Measurements from ENCODE around the gene ZFAND3.

The ZFAND3 gene

DNA sequence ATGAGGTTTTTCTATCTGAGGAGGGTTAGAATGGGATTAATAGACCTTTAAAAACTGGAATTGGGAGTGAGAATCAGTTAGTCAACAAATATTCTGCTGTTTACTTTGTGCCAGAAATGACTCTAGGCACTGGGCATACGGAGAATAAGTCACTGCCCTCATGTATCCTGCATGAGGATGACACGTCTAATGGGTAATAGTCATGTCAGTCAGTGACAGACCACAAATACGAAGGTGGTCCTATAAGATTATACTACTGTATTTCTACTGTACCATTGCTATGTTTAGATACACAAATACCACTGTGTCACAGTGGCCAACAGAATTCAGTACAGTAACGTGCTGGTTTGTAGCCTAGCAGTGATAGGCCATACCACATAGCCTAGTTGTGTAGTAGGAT, 30.7 kb downstream of the ZFAND3 start:
- H3K4me3 ChIP-seq (ENCODE audit: low read length): no peak overlapping the region
- no peak for DNase-seq (ENCODE audit: low read depth)
- TF ChIP-seq, protein P1, sequence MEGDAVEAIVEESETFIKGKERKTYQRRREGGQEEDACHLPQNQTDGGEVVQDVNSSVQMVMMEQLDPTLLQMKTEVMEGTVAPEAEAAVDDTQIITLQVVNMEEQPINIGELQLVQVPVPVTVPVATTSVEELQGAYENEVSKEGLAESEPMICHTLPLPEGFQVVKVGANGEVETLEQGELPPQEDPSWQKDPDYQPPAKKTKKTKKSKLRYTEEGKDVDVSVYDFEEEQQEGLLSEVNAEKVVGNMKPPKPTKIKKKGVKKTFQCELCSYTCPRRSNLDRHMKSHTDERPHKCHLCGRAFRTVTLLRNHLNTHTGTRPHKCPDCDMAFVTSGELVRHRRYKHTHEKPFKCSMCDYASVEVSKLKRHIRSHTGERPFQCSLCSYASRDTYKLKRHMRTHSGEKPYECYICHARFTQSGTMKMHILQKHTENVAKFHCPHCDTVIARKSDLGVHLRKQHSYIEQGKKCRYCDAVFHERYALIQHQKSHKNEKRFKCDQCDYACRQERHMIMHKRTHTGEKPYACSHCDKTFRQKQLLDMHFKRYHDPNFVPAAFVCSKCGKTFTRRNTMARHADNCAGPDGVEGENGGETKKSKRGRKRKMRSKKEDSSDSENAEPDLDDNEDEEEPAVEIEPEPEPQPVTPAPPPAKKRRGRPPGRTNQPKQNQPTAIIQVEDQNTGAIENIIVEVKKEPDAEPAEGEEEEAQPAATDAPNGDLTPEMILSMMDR (conservative IDR thresholded peaks at IDR 0.05; ENCODE audit: low read depth, low read length): no peak

- TF ChIP-seq, protein P1 (conservative IDR thresholded peaks at IDR 0.05; ENCODE audit: low read depth, low read length): no peak
- H3K4me3 ChIP-seq (ENCODE audit: low read length): no peak overlapping the region
- DNase-seq (ENCODE audit: low read depth): no peak
These were observed 31.3 kb downstream of the ZFAND3 start for GRCh38 chr6:37850728-37851285.

- TF ChIP-seq, protein P1 (conservative IDR thresholded peaks at IDR 0.05; ENCODE audit: low read depth, low read length): no peak
- H3K4me3 ChIP-seq (ENCODE audit: low read length): no peak overlapping the region
- DNase-seq (ENCODE audit: low read depth): no peak
These were observed 32.5 kb downstream of the ZFAND3 start for GRCh38 chr6:37851997-37852524.

DNA sequence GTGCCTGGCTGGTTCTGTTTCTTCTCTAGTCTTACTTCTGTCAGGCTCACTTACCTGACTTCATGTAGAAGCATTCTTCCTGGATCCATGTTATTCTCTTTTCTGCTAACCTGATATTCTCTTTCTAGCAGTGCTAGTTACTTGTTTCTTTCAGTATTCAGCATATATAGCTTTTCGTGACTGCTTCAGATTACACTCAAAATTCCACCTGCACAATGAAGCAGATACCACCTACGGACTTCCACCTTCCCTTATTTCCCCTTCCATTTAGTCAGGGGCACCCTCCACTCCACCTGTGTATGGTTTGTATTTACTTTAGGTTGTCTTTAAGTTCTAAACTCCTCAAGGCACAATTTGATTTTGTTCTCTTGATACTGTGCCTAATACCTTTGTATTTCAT, 36.8 kb downstream of the ZFAND3 start:
- no peak overlapping the region for H3K4me3 ChIP-seq (ENCODE audit: low read length)
- no peak for DNase-seq (ENCODE audit: low read depth)
- TF ChIP-seq, protein P1 (conservative IDR thresholded peaks at IDR 0.05; ENCODE audit: low read depth, low read length): no peak

GRCh38 chr6:37858363-37858762, 38.8 kb downstream of the ZFAND3 start:
- DNase-seq (ENCODE audit: low read depth): no peak
- no peak overlapping the region for H3K4me3 ChIP-seq (ENCODE audit: low read length)
- TF ChIP-seq, protein P1 (conservative IDR thresholded peaks at IDR 0.05; ENCODE audit: low read depth, low read length): no peak

- TF ChIP-seq, protein P1 (conservative IDR thresholded peaks at IDR 0.05; ENCODE audit: low read depth, low read length): peak; percentile 72
- H3K4me3 ChIP-seq (ENCODE audit: low read length): no peak overlapping the region
- no peak for DNase-seq (ENCODE audit: low read depth)
These were observed 40.8 kb downstream of the ZFAND3 start for GRCh38 chr6:37860226-37860839.

GRCh38 chr6:37861452-37861851, 41.9 kb downstream of the ZFAND3 start:
- TF ChIP-seq, protein P1 (conservative IDR thresholded peaks at IDR 0.05; ENCODE audit: low read depth, low read length): no peak
- no peak for DNase-seq (ENCODE audit: low read depth)
- H3K4me3 ChIP-seq (ENCODE audit: low read length): no peak overlapping the region

Measured in retinal pigment epithelial cell (primary cell).